Naive B cell (primary cell): ENCODE results near the gene NUP88. TPM values are rescaled to one million over a fixed set of nuclear protein-coding genes. Genes with fewer than 3 reads are reported as not detected.
"Not testable (repeated sequence)": the region's sequence is repeated elsewhere in the genome, so short reads cannot be mapped to it uniquely, and the experiment has no call there.

ENCODE experiments used
- ATAC-seq, 2 donors: fragments of 150-1000 bp; cut with Tn5 transposase; 2 replicates each; pipeline ENCODE4 v1.10.0; 2021; ENCODE audit warnings: low read depth in 2 of 2, mild to moderate bottlenecking in 2 of 2, moderate library complexity in 2 of 2
- DNase-seq: peaks from one replicate; pipeline ENCODE4 v3.0.0; 2022
- H3K27ac Mint-ChIP-seq, 6 donors: one replicate each; pipeline ENCODE4 v1.8.0; 2020 to 2022; ENCODE audit warnings: mild to moderate bottlenecking in 6 of 6, mixed read lengths in 6 of 6, moderate library complexity in 5 of 6, inconsistent platforms in 2 of 6
- H3K27me3 Mint-ChIP-seq, 3 donors: one replicate each; pipeline ENCODE4 v1.8.0; 2021 to 2022; ENCODE audit warnings: mixed read lengths in 3 of 3, mild to moderate bottlenecking in 1 of 3
- H3K36me3 Mint-ChIP-seq, 2 donors: one replicate each; pipeline ENCODE4 v1.8.0; 2020 to 2022; ENCODE audit warnings: mixed read lengths in 2 of 2, inconsistent platforms in 1 of 2, mild to moderate bottlenecking in 1 of 2
- H3K4me1 Mint-ChIP-seq, 3 donors: one replicate each; pipeline ENCODE4 v1.8.0; 2020 to 2022; ENCODE audit warnings: mixed read lengths in 3 of 3, inconsistent platforms in 1 of 3, mild to moderate bottlenecking in 1 of 3, moderate library complexity in 1 of 3
- H3K4me3 Mint-ChIP-seq, 8 donors: one replicate each; pipeline ENCODE4 v1.8.0; 2020 to 2022; ENCODE audit warnings: mild to moderate bottlenecking in 8 of 8, mixed read lengths in 8 of 8, moderate library complexity in 8 of 8, inconsistent platforms in 2 of 8
- H3K9me3 Mint-ChIP-seq, 7 donors: one replicate each; pipeline ENCODE4 v1.8.0; 2020 to 2022; ENCODE audit warnings: mixed read lengths in 7 of 7, mild to moderate bottlenecking in 5 of 7, inconsistent platforms in 2 of 7, moderate library complexity in 1 of 7
- polyA plus RNA-seq, 6 donors: library from polyadenylated mRNA; unstranded; fragments of 300-500 nt; fragmentation: Illumina TruSeq; gene quantifications; one replicate each; pipeline ENCODE4 v1.2.3, GENCODE V29; 2021; ENCODE audit warnings: low read depth in 6 of 6

NUP88 gene
- polyA plus RNA-seq, 6 donors from 2014 or later = 261 to 392 (median 297) TPM

- DNase-seq (no peak), ATAC-seq (no peak)
- H3K27ac Mint-ChIP-seq = peak overlapping the region in 1 of 6 donors; percentile 32
- H3K4me3 Mint-ChIP-seq = peak overlapping the region in 2 of 8 donors; percentile 10 to 37
- H3K4me1 Mint-ChIP-seq = peaks cover 25 to 41% (median 36%) of the 10 kb centered on the region in 3 donors
- no peaks in the 10 kb centered on the region for H3K9me3 Mint-ChIP-seq
- no peaks in the 10 kb centered on the region for H3K27me3 Mint-ChIP-seq
- peaks cover 16 to 20% of the 10 kb centered on the region in 2 donors for H3K36me3 Mint-ChIP-seq
Measured at GRCh38 chr17:5434984-5435383, 15.5 kb upstream of the NUP88 start.

- H3K4me1 Mint-ChIP-seq = peaks cover 17 to 25% (median 18%) of the 10 kb centered on the region in 3 donors
- no peak for DNase-seq
- peak overlapping the region in 3 of 6 donors; percentile 20 to 44 (median 25) for H3K27ac Mint-ChIP-seq
- H3K27me3 Mint-ChIP-seq = no peaks in the 10 kb centered on the region
- H3K9me3 Mint-ChIP-seq = no peaks in the 10 kb centered on the region
- no peak for ATAC-seq
- H3K4me3 Mint-ChIP-seq = no peak overlapping the region
- peaks cover 20 to 33% of the 10 kb centered on the region in 2 donors for H3K36me3 Mint-ChIP-seq
Measured at GRCh38 chr17:5431949-5432556, 12.6 kb upstream of the NUP88 start.

- peaks cover 10 to 17% (median 17%) of the 10 kb centered on the region in 3 donors for H3K4me1 Mint-ChIP-seq
- not testable (repeated sequence) for H3K9me3 Mint-ChIP-seq, H3K27me3 Mint-ChIP-seq, ATAC-seq, H3K4me3 Mint-ChIP-seq, DNase-seq
- peak overlapping the region in 1 of 6 donors; percentile 70 for H3K27ac Mint-ChIP-seq
- peaks cover 20 to 33% of the 10 kb centered on the region in 2 donors for H3K36me3 Mint-ChIP-seq
Measured at GRCh38 chr17:5431234-5431633, 11.8 kb upstream of the NUP88 start.

- ATAC-seq = no peak
- no peak overlapping the region for H3K4me3 Mint-ChIP-seq
- H3K4me1 Mint-ChIP-seq = peaks cover 9 to 15% (median 14%) of the 10 kb centered on the region in 3 donors
- no peaks in the 10 kb centered on the region for H3K9me3 Mint-ChIP-seq
- no peaks in the 10 kb centered on the region for H3K27me3 Mint-ChIP-seq
- no peak for DNase-seq
- H3K27ac Mint-ChIP-seq = peak overlapping the region in 5 of 6 donors; percentile 59 to 88 (median 70)
- H3K36me3 Mint-ChIP-seq = peaks cover 20 to 33% of the 10 kb centered on the region in 2 donors
Measured at GRCh38 chr17:5430413-5430999, 11.0 kb upstream of the NUP88 start.

- H3K4me1 Mint-ChIP-seq = peaks cover 9 to 15% (median 12%) of the 10 kb centered on the region in 3 donors
- H3K4me3 Mint-ChIP-seq = no peak overlapping the region
- DNase-seq = no peak
- peaks cover 20 to 33% of the 10 kb centered on the region in 2 donors for H3K36me3 Mint-ChIP-seq
- H3K27me3 Mint-ChIP-seq = no peaks in the 10 kb centered on the region
- no peaks in the 10 kb centered on the region for H3K9me3 Mint-ChIP-seq
- H3K27ac Mint-ChIP-seq = peak overlapping the region in 4 of 6 donors; percentile 41 to 65 (median 48)
- ATAC-seq = no peak
Measured at GRCh38 chr17:5429191-5429887, 9.9 kb upstream of the NUP88 start.

GRCh38 chr17:5425826-5426225, 6.4 kb upstream of the NUP88 start:
- no peak for DNase-seq
- H3K4me3 Mint-ChIP-seq = no peak overlapping the region
- H3K27ac Mint-ChIP-seq = peak overlapping the region in 1 of 6 donors; percentile 42
- H3K4me1 Mint-ChIP-seq = peaks cover 12 to 39% (median 25%) of the 10 kb centered on the region in 3 donors
- no peaks in the 10 kb centered on the region for H3K9me3 Mint-ChIP-seq
- ATAC-seq = no peak
- H3K27me3 Mint-ChIP-seq = no peaks in the 10 kb centered on the region
- peaks cover 1 to 29% of the 10 kb centered on the region in 2 donors for H3K36me3 Mint-ChIP-seq

- no peak for ATAC-seq
- Mint-ChIP-seq H3K4me1 (peaks cover 18 to 45% (median 27%) of the 10 kb centered on the region in 3 donors), H3K27ac (no peak overlapping the region), H3K27me3 (no peaks in the 10 kb centered on the region), H3K4me3 (peak overlapping the region in 1 of 8 donors; percentile 37), H3K9me3 (no peaks in the 10 kb centered on the region), H3K36me3 (peaks cover 0 to 24% of the 10 kb centered on the region in 2 donors)
- no peak for DNase-seq
Measured at GRCh38 chr17:5424909-5425308, 5.4 kb upstream of the NUP88 start.

- Mint-ChIP-seq H3K27ac (no peak overlapping the region), H3K27me3 (no peaks in the 10 kb centered on the region), H3K9me3 (no peaks in the 10 kb centered on the region), H3K36me3 (peaks cover 0 to 9% of the 10 kb centered on the region in 2 donors), H3K4me3 (peak overlapping the region in 1 of 8 donors; percentile 76), H3K4me1 (peaks cover 18 to 42% (median 21%) of the 10 kb centered on the region in 3 donors)
- no peak for DNase-seq
- no peak for ATAC-seq
Measured at GRCh38 chr17:5422505-5422904, 3.0 kb upstream of the NUP88 start.

GRCh38 chr17:5419959-5420653, 644 bp upstream of the NUP88 start, which contains the start of gene RPAIN:
RPAIN (plus strand) TSS chr17:5420182; CDS start chr17:5420211, 29 bp downstream.
- Mint-ChIP-seq H3K27ac (peak within 1 kb of the TSS; percentile 97 to 100 (median 100)), H3K4me1 (peaks cover 24 to 56% (median 27%) of the 10 kb centered on the region in 3 donors), H3K27me3 (no peaks in the 10 kb centered on the region), H3K9me3 (no peaks in the 10 kb centered on the region), H3K4me3 (peak within 1 kb of the TSS; percentile 88 to 100 (median 100)), H3K36me3 (peaks cover 0 to 6% of the 10 kb centered on the region in 2 donors)
- peak; percentile 57 to 62 for ATAC-seq
- DNase-seq = no peak

GRCh38 chr17:5418858-5419355, 555 bp downstream of the NUP88 start:
- Mint-ChIP-seq H3K36me3 (peaks cover 0 to 7% of the 10 kb centered on the region in 2 donors), H3K9me3 (no peaks in the 10 kb centered on the region)
- ATAC-seq = peak; percentile 64 to 67

GRCh38 chr17:5416901-5417300, 2.6 kb downstream of the NUP88 start:
- no peak for DNase-seq
- Mint-ChIP-seq H3K9me3 (no peaks in the 10 kb centered on the region), H3K36me3 (peaks cover 8 to 23% of the 10 kb centered on the region in 2 donors), H3K27ac (peak overlapping the region in 5 of 6 donors; percentile 42 to 97 (median 84)), H3K27me3 (no peaks in the 10 kb centered on the region), H3K4me3 (peak overlapping the region; percentile 67 to 100 (median 94)), H3K4me1 (peaks cover 40 to 59% (median 40%) of the 10 kb centered on the region in 3 donors)
- ATAC-seq = no peak

More at GRCh38 chr17:5418858-5419355, 555 bp downstream of the NUP88 start:
- Mint-ChIP-seq H3K27me3 (no peaks in the 10 kb centered on the region), H3K4me3 (peak overlapping the region; percentile 88 to 100 (median 100)), H3K27ac (peak overlapping the region; percentile 97 to 100 (median 100)), H3K4me1 (peaks cover 24 to 56% (median 27%) of the 10 kb centered on the region in 3 donors)
- DNase-seq = peak; percentile 88

GRCh38 chr17:5413682-5414081, 5.8 kb downstream of the NUP88 start:
- no peak for ATAC-seq
- no peaks in the 10 kb centered on the region for H3K27me3 Mint-ChIP-seq
- no peaks in the 10 kb centered on the region for H3K9me3 Mint-ChIP-seq
- H3K36me3 Mint-ChIP-seq = peaks cover 19 to 40% of the 10 kb centered on the region in 2 donors
- peak overlapping the region in 1 of 6 donors; percentile 34 for H3K27ac Mint-ChIP-seq
- peaks cover 41 to 64% (median 42%) of the 10 kb centered on the region in 3 donors for H3K4me1 Mint-ChIP-seq
- DNase-seq = no peak
- H3K4me3 Mint-ChIP-seq = peak overlapping the region in 1 of 8 donors; percentile 57
